ENCODE measurements around the gene C1QTNF8. TPM values are rescaled to one million over a fixed set of nuclear protein-coding genes. Genes with fewer than 3 reads are reported as not detected.

The C1QTNF8 gene
- polyA plus RNA-seq, 2 of the 4 experiments (the other 2 are of a cell fraction), result not detected

DNA sequence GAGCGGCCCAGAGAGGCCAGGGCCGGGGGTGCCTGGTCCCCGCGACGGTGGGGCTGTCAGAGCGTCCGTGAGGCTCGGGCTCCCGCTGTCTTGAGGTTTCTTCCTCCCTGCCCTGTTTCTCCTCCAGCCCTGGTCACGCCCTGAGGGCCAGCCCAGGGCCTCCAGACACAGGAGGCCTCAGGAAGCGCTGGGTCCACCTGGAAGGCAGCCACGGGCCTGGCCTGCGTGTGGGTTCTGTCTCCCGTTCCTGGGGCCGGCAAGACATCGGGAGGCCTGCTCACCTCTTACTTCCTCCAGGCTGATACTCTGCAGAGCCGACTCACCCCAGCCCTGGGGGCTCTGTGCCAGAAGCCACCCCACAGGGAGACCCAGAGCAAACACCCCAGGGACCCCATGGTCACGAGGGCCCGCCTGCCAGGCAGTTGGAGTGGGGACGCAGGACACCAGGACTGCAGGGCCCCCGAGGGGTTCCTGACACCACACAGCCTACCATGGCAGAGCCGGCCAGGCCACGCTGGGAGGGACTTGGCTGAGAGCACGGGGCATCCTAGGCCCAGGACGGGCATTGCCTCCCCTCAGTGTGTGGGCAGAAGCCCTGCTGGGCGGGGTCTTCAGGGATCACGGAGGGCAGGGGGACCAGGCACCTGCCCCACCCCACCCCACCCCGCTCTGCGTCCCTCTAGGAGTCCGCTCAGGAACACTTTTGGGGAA is 37.9 kb upstream of the C1QTNF8 start (continued):
- TF ChIP-seq, protein P1, sequence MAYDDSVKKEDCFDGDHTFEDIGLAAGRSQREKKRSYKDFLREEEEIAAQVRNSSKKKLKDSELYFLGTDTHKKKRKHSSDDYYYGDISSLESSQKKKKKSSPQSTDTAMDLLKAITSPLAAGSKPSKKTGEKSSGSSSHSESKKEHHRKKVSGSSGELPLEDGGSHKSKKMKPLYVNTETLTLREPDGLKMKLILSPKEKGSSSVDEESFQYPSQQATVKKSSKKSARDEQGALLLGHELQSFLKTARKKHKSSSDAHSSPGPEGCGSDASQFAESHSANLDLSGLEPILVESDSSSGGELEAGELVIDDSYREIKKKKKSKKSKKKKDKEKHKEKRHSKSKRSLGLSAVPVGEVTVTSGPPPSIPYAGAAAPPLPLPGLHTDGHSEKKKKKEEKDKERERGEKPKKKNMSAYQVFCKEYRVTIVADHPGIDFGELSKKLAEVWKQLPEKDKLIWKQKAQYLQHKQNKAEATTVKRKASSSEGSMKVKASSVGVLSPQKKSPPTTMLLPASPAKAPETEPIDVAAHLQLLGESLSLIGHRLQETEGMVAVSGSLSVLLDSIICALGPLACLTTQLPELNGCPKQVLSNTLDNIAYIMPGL (CRISPR knock-in tag; IDR thresholded peaks at IDR 0.05; ENCODE audit: borderline replicate concordance), result no peak
- TF ChIP-seq POLR2A (IDR thresholded peaks at IDR 0.05; ENCODE audit: low read length), result no peak

DNA sequence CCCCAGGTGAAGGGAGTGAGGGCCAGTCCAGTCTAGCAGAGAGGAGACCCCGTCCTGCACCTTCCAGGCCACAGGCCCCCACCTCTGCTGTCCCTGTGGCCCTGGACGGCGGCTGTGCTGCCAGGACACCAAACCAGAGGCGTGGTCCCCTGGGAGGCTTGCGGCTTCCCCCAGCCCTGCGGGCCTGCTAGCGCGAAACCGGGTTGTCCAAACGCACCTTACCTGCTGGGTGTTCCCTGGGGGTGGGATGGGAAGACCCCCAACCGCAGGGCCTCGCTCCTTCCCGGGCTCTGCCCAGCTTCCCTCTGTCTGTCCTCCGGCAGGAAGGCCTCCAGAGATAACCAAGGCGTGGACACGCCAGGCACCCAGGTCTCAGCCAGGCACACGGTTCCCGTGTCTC is 37.2 kb upstream of the C1QTNF8 start:
- POLR2A ChIA-PET, result no interaction called here
- 84% methylated on average over 8 of the region's 18 CpGs for WGBS (ENCODE audit: missing lambda C conversion rate)
- DNase-seq (ENCODE audit: low read depth in 1 of 2, low spot score in 1 of 2), result no peak
- no peak overlapping the region for H3K4me3 ChIP-seq
- no peak overlapping the region for H3K27ac ChIP-seq
- H3K4me2 ChIP-seq, result no peak overlapping the region
- no peak for FAIRE-seq
- ATAC-seq, result no peak; a peak in 1 of 6 replicates
- peaks cover 12% of the 10 kb centered on the region for H3K4me1 ChIP-seq
- TF ChIP-seq JUN (IDR thresholded peaks at IDR 0.05), result no peak
- TF ChIP-seq ESRRA (IDR thresholded peaks at IDR 0.05; ENCODE audit: borderline replicate concordance, low read length), result no peak
- TF ChIP-seq, protein P2, sequence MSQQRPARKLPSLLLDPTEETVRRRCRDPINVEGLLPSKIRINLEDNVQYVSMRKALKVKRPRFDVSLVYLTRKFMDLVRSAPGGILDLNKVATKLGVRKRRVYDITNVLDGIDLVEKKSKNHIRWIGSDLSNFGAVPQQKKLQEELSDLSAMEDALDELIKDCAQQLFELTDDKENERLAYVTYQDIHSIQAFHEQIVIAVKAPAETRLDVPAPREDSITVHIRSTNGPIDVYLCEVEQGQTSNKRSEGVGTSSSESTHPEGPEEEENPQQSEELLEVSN (IDR thresholded peaks at IDR 0.05; ENCODE audit: borderline replicate concordance, low read depth), result no peak
- no peak for TF ChIP-seq CEBPB (IDR thresholded peaks at IDR 0.05)
- no peak for TF ChIP-seq HDAC2 (IDR thresholded peaks at IDR 0.05)
- TF ChIP-seq MAFK (IDR thresholded peaks at IDR 0.05; ENCODE audit: partially characterized antibody), result no peak
- TF ChIP-seq FOSB (CRISPR knock-in tag; IDR thresholded peaks at IDR 0.05), result no peak
- TF ChIP-seq NFE2L2 (conservative IDR thresholded peaks at IDR 0.05; ENCODE audit: low read length), result no peak
- TF ChIP-seq, protein P3, sequence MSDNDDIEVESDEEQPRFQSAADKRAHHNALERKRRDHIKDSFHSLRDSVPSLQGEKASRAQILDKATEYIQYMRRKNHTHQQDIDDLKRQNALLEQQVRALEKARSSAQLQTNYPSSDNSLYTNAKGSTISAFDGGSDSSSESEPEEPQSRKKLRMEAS (IDR thresholded peaks at IDR 0.05), result no peak
- no peak for TF ChIP-seq NR3C1 (IDR thresholded peaks at IDR 0.05)
- no peak for TF ChIP-seq HOXA7 (CRISPR knock-in tag; IDR thresholded peaks at IDR 0.05)
- H3K9me3 ChIP-seq, result no peaks in the 10 kb centered on the region
- CTCF ChIA-PET, result no interaction called here

DNA sequence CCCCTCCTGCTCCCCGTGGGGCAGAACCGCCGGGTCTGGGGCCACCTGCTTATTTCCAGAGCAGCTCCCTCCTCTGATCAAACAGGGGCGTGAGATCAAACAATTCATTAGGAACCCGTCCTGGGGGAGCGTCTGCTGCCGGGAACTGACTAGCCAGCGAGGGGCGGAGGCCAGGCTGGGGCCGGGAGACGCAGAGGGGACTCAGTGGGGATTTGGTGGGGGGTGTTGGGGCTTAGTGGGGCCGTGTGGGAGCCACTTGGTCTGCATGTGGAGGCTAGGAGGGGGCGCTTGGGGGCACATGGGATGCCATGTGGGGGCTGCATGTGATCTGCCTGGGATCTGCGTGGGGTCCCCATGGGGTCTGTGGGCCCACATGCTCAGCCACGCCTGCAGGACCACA is 36.4 kb upstream of the C1QTNF8 start:
- Histone ChIP-seq H3K27ac (no peak overlapping the region), H3K4me3 (no peak overlapping the region), H3K4me2 (no peak overlapping the region), H3K9me3 (no peaks in the 10 kb centered on the region), H3K4me1 (peaks cover 12% of the 10 kb centered on the region)
- TF ChIP-seq, protein P3 (IDR thresholded peaks at IDR 0.05), result no peak
- no peak for TF ChIP-seq JUNB (IDR thresholded peaks at IDR 0.05)
- TF ChIP-seq, protein P1 (CRISPR knock-in tag; IDR thresholded peaks at IDR 0.05; ENCODE audit: borderline replicate concordance), result no peak
- no peak for DNase-seq (ENCODE audit: low read depth in 1 of 2, low spot score in 1 of 2)
- CTCF ChIA-PET, result no interaction called here
- 87% methylated on average over 3 of the region's 15 CpGs for WGBS (ENCODE audit: missing lambda C conversion rate)
- POLR2A ChIA-PET, result no interaction called here
- no peak for FAIRE-seq
- ATAC-seq, result no peak

DNA sequence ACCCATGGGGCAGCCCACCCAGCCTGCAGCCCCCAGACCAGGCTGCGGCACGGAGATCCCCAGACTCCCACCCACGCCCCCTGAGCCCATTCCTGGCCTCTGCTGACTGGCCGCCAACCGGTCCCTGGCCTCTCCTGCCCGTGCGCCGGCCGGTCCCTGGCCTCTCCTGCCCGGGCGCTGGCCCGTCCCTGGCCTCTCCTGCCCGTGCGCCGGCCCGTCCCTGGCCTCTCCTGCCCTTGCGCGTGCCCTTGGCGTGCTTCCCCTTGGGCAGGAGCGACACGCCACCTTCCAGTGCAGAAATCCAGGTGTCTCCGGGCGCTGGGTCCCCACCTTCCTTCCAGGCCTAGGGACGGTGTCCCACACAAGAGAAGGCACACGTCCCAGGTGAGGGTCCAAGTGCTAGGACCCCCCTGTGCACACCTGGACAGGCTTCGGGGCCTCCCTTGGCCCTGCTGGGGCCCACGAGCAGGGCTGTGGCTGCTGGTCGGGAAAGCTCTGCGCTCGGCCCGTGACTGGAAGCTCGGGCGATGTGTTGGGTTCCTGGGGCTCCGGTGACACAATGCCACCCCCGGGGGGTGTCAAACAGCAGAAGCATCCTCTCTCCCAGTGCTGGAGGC is 35.4 kb upstream of the C1QTNF8 start:
- ChIA-PET POLR2A (no interaction called here), CTCF (interaction anchor here (1.4 kb wide), 1 partner anchor 76 kb away, joined by 3 read pairs; no protein-coding TSS in a partner anchor)
- no peak for ATAC-seq
- Histone ChIP-seq H3K4me2 (no peak overlapping the region), H3K27ac (no peak overlapping the region), H3K4me1 (peaks cover 12% of the 10 kb centered on the region), H3K4me3 (no peak overlapping the region), H3K9me3 (no peaks in the 10 kb centered on the region)
- 91% methylated on average over 17 of the region's 35 CpGs for WGBS (ENCODE audit: missing lambda C conversion rate)
- DNase-seq (ENCODE audit: low read depth in 1 of 2, low spot score in 1 of 2), result no peak
- no peak for TF ChIP-seq EHF (CRISPR knock-in tag; IDR thresholded peaks at IDR 0.05)
- TF ChIP-seq EP300 (IDR thresholded peaks at IDR 0.05), result no peak
- TF ChIP-seq RNF2 (IDR thresholded peaks at IDR 0.05; ENCODE audit: borderline replicate concordance, low read depth), result no peak
- TF ChIP-seq, protein P2 (IDR thresholded peaks at IDR 0.05; ENCODE audit: borderline replicate concordance, low read depth), result no peak
- no peak for TF ChIP-seq FOXS1 (CRISPR knock-in tag; IDR thresholded peaks at IDR 0.05)
- no peak for FAIRE-seq

Data from A549 (cell line).